Loucy (cell line): ENCODE measurements around the gene VPREB3.
A peak's percentile ranks its signal among the peaks of the same experiment; 100 is the strongest.

Experiments used
- H2AFZ ChIP-seq: fragments of 200-600 bp; sonication (generic); 2 replicates; pipeline ENCODE4 v1.6.0; 2016; ENCODE audit warnings: antibody characterized with exemption, mild to moderate bottlenecking, low read length, moderate library complexity
- H3F3A ChIP-seq: fragments of 200-600 bp; 2 replicates; pipeline ENCODE4 v1.6.0; 2016; ENCODE audit warnings: antibody characterized with exemption, low read depth, mild to moderate bottlenecking
- H3K27me3 ChIP-seq: fragments of 200-600 bp; sonication (generic); 2 replicates; pipeline ENCODE4 v1.6.1; 2014; ENCODE audit warnings: low read length, mild to moderate bottlenecking; ENCODE audit not compliant: insufficient read depth, poor library complexity, severe bottlenecking
- H3K36me3 ChIP-seq: fragments of 200-600 bp; sonication (generic); 2 replicates; pipeline ENCODE4 v1.6.1; 2016; ENCODE audit warnings: low read length; ENCODE audit not compliant: insufficient read depth
- H3K4me1 ChIP-seq: fragments of 200-600 bp; sonication (generic); 2 replicates; pipeline ENCODE4 v1.5.1; 2014; ENCODE audit warnings: low read length, mild to moderate bottlenecking; ENCODE audit not compliant: insufficient read depth, poor library complexity, severe bottlenecking
- H3K4me2 ChIP-seq: fragments of 200-600 bp; sonication (generic); 2 replicates; pipeline ENCODE4 v1.6.0; 2014; ENCODE audit warnings: antibody characterized with exemption, low read length, low read depth, mild to moderate bottlenecking; ENCODE audit not compliant: poor library complexity, severe bottlenecking
- H3K4me3 ChIP-seq: fragments of 200-600 bp; sonication (generic); 2 replicates; pipeline ENCODE4 v1.5.1; 2014; ENCODE audit warnings: low read length, mild to moderate bottlenecking, mixed read lengths; ENCODE audit not compliant: poor library complexity, severe bottlenecking
- H3K79me2 ChIP-seq: fragments of 200-600 bp; sonication (generic); 2 replicates; pipeline ENCODE4 v1.6.1; 2014; ENCODE audit warnings: low read length; ENCODE audit not compliant: insufficient read depth
- H3K9ac ChIP-seq: fragments of 200-600 bp; sonication (generic); 2 replicates; pipeline ENCODE4 v1.6.0; 2014; ENCODE audit warnings: mild to moderate bottlenecking, low read depth, low read length, moderate library complexity; ENCODE audit not compliant: poor library complexity, severe bottlenecking
- H3K9me2 ChIP-seq: fragments of 200-600 bp; sonication (generic); replicated peaks from 2 replicates; pipeline ENCODE4 v1.6.1; 2016; ENCODE audit warnings: low read depth, low read length, mixed read lengths
- H3K9me3 ChIP-seq: fragments of 200-600 bp; sonication (generic); 2 replicates; pipeline ENCODE4 v1.6.1; 2014; ENCODE audit warnings: mild to moderate bottlenecking, antibody characterized with exemption, low read length, low read depth; ENCODE audit not compliant: insufficient read depth
- H4K20me1 ChIP-seq: fragments of 200-600 bp; sonication (generic); 2 replicates; pipeline ENCODE4 v1.6.0; 2014; ENCODE audit warnings: antibody characterized with exemption, low read length, mild to moderate bottlenecking; ENCODE audit not compliant: insufficient read depth, poor library complexity, severe bottlenecking
- CTCF ChIP-seq: fragments of 200-600 bp; sonication (generic); conservative IDR thresholded peaks from 2 replicates; pipeline ENCODE4 v1.5.1; 2014; ENCODE audit warnings: mild to moderate bottlenecking, antibody characterized with exemption, low read length
- EZH2phosphoT487 ChIP-seq: fragments of 200-600 bp; IDR thresholded peaks from 2 replicates; pipeline ENCODE4 v1.6.1; 2018; ENCODE audit warnings: antibody characterized with exemption, mild to moderate bottlenecking, moderate library complexity, borderline replicate concordance

The VPREB3 gene

GRCh38 chr22:23714596-23715578 lies 39.3 kb downstream of the VPREB3 start:
- no peak for TF ChIP-seq EZH2phosphoT487
- TF ChIP-seq CTCF: peak; percentile 24; the same call in 1 of the 2 replicates
- Histone ChIP-seq H2AFZ (no peak overlapping the region), H3F3A (no peaks in the 10 kb centered on the region), H3K9me2 (no peaks in the 10 kb centered on the region), H3K36me3 (peaks cover 3% of the 10 kb centered on the region; the same call in 1 of the 2 replicates), H3K4me3 (peak overlapping the region; percentile 90), H4K20me1 (peaks cover 8% of the 10 kb centered on the region), H3K4me1 (peaks cover 22% of the 10 kb centered on the region), H3K27me3 (no peaks in the 10 kb centered on the region), H3K4me2 (peak overlapping the region; percentile 94), H3K9me3 (no peaks in the 10 kb centered on the region), H3K79me2 (peaks cover 48% of the 10 kb centered on the region), H3K9ac (peak overlapping the region; percentile 93)

- H2AFZ ChIP-seq: no peak overlapping the region
- H3K9me3 ChIP-seq: no peaks in the 10 kb centered on the region
- peaks cover 49% of the 10 kb centered on the region for H3K79me2 ChIP-seq
- H3F3A ChIP-seq: no peaks in the 10 kb centered on the region
- no peak for TF ChIP-seq EZH2phosphoT487
- no peak for TF ChIP-seq CTCF
- H3K4me1 ChIP-seq: peaks cover 22% of the 10 kb centered on the region
- H3K4me3 ChIP-seq: no peak overlapping the region
- H3K4me2 ChIP-seq: no peak overlapping the region
- no peaks in the 10 kb centered on the region for H3K9me2 ChIP-seq
- H4K20me1 ChIP-seq: peaks cover 8% of the 10 kb centered on the region
- H3K36me3 ChIP-seq: peaks cover 13% of the 10 kb centered on the region; the same call in 1 of the 2 replicates
- no peak overlapping the region for H3K9ac ChIP-seq
- H3K27me3 ChIP-seq: no peaks in the 10 kb centered on the region
Observed at GRCh38 chr22:23713696-23714595, 40.3 kb downstream of the VPREB3 start.

- H3K9ac ChIP-seq: no peak overlapping the region
- peaks cover 24% of the 10 kb centered on the region; the same call in 1 of the 2 replicates for H3K36me3 ChIP-seq
- no peaks in the 10 kb centered on the region for H3K9me2 ChIP-seq
- H3K9me3 ChIP-seq: no peaks in the 10 kb centered on the region
- H2AFZ ChIP-seq: no peak overlapping the region
- H3F3A ChIP-seq: no peaks in the 10 kb centered on the region
- TF ChIP-seq EZH2phosphoT487: no peak
- H3K4me3 ChIP-seq: no peak overlapping the region
- peaks cover 53% of the 10 kb centered on the region for H3K79me2 ChIP-seq
- H3K27me3 ChIP-seq: no peaks in the 10 kb centered on the region
- H3K4me2 ChIP-seq: no peak overlapping the region
- H3K4me1 ChIP-seq: peaks cover 18% of the 10 kb centered on the region
- peaks cover 8% of the 10 kb centered on the region for H4K20me1 ChIP-seq
Observed at GRCh38 chr22:23712256-23712655, 42.0 kb downstream of the VPREB3 start.
